ENCODE results near the gene PCYOX1L.

DNA sequence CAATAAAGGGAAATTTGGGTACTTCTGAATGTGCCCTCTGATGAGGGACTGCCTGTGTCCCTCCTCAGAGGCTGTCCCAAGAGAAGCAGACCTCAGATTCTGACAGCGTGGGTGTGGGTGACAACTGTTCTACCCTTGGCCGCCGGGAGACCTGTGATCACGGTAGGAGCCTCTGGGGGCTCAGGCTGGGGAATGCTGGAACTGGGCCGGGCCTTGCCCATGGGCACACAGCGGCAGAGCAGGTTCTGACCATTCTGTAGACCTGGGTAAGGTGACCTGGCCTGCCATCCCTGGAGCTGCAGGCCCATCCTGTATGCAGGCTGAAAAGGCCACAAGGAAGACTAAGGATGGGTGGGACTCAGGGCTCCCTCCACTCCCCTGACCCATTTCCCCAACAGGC is 42.1 kb upstream of the PCYOX1L start:
- TF ChIP-seq, protein P1, sequence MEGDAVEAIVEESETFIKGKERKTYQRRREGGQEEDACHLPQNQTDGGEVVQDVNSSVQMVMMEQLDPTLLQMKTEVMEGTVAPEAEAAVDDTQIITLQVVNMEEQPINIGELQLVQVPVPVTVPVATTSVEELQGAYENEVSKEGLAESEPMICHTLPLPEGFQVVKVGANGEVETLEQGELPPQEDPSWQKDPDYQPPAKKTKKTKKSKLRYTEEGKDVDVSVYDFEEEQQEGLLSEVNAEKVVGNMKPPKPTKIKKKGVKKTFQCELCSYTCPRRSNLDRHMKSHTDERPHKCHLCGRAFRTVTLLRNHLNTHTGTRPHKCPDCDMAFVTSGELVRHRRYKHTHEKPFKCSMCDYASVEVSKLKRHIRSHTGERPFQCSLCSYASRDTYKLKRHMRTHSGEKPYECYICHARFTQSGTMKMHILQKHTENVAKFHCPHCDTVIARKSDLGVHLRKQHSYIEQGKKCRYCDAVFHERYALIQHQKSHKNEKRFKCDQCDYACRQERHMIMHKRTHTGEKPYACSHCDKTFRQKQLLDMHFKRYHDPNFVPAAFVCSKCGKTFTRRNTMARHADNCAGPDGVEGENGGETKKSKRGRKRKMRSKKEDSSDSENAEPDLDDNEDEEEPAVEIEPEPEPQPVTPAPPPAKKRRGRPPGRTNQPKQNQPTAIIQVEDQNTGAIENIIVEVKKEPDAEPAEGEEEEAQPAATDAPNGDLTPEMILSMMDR (conservative IDR thresholded peaks at IDR 0.05; ENCODE audit: low read depth, low read length), result no peak
- no peak for TF ChIP-seq EZH2 (IDR thresholded peaks at IDR 0.05; ENCODE audit: borderline replicate concordance, low read depth, low read length, poor library complexity, severe bottlenecking)

Measured in A673 (cell line).